WTC11 (cell line): ENCODE results near the gene ERICH6. TPM values are rescaled to one million over a fixed set of nuclear protein-coding genes. Genes with fewer than 3 reads are reported as not detected.

Experiments used
- ATAC-seq: fragments of 200-7000 bp; cut with Tn5 transposase; 2 replicates; pipeline ENCODE4 v1.10.0; 2021; ENCODE audit warnings: mild to moderate bottlenecking, moderate library complexity
- CTCF ChIA-PET: fragments of 300-600 bp; sonication (Branson Sonifier 250); formaldehyde crosslinking; loops from one replicate; lab custom pipeline; 2021; ENCODE audit warnings: antibody characterized with exemption; lab: Charles Lee
- POLR2A ChIA-PET: fragments of 350-600 bp; sonication (Branson Sonifier 250); formaldehyde crosslinking; loops from one replicate; lab custom pipeline; 2021; ENCODE audit warnings: antibody characterized with exemption; lab: Charles Lee
- DNase-seq: peaks from one replicate; pipeline ENCODE4 v3.0.0; 2021; ENCODE audit warnings: low spot score
- H3K27ac Mint-ChIP-seq: 2 replicates; pipeline ENCODE4 v1.8.0; 2021; ENCODE audit warnings: mixed read lengths
- H3K27me3 Mint-ChIP-seq: 2 replicates; pipeline ENCODE4 v1.8.0; 2021; ENCODE audit warnings: low read depth, mild to moderate bottlenecking, moderate library complexity, mixed read lengths
- H3K36me3 Mint-ChIP-seq: 2 replicates; pipeline ENCODE4 v1.8.0; 2021; ENCODE audit warnings: mixed read lengths
- H3K4me1 Mint-ChIP-seq: 2 replicates; pipeline ENCODE4 v1.8.0; 2022; ENCODE audit warnings: mixed read lengths
- H3K4me3 Mint-ChIP-seq: 2 replicates; pipeline ENCODE4 v1.8.0; 2021; ENCODE audit warnings: mild to moderate bottlenecking, moderate library complexity, mixed read lengths
- H3K9me3 Mint-ChIP-seq: 2 replicates; pipeline ENCODE4 v1.8.0; 2021; ENCODE audit warnings: mixed read lengths
- AFF4 ChIP-seq: sonication (generic); formaldehyde crosslinking; IDR thresholded peaks from 2 replicates; pipeline ENCODE4 v1.8.1; 2023; ENCODE audit warnings: mild to moderate bottlenecking, missing genetic modification reagents, borderline replicate concordance
- AR ChIP-seq: fragments of 250-450 bp; sonication (Bioruptor Pico); IDR thresholded peaks from 2 replicates; pipeline ENCODE4 v1.9.0; 2021; ENCODE audit warnings: mild to moderate bottlenecking
- ATF2 ChIP-seq: sonication (generic); formaldehyde crosslinking; IDR thresholded peaks from 2 replicates; pipeline ENCODE4 v1.8.1; 2022; ENCODE audit warnings: low read depth, missing genetic modification reagents, borderline replicate concordance
- CREB1 ChIP-seq: sonication (generic); formaldehyde crosslinking; IDR thresholded peaks from 2 replicates; pipeline ENCODE4 v1.8.0; 2023; ENCODE audit warnings: mild to moderate bottlenecking, missing genetic modification reagents
- ELF4 ChIP-seq: sonication (generic); formaldehyde crosslinking; IDR thresholded peaks from 2 replicates; pipeline ENCODE4 v1.8.1; 2022; ENCODE audit warnings: low read depth, mild to moderate bottlenecking, moderate library complexity, missing genetic modification reagents
- ETV6 ChIP-seq: sonication (generic); formaldehyde crosslinking; IDR thresholded peaks from 2 replicates; pipeline ENCODE4 v1.8.1; 2022; ENCODE audit warnings: mild to moderate bottlenecking, missing genetic modification reagents
- FOXJ3 ChIP-seq: sonication (generic); formaldehyde crosslinking; IDR thresholded peaks from 2 replicates; pipeline ENCODE4 v1.9.0; 2021; ENCODE audit warnings: missing genetic modification reagents, mild to moderate bottlenecking, borderline replicate concordance
- GABPB1 ChIP-seq: sonication (generic); formaldehyde crosslinking; IDR thresholded peaks from 2 replicates; pipeline ENCODE4 v1.8.1; 2023; ENCODE audit warnings: mild to moderate bottlenecking, missing genetic modification reagents
- HMGA2 ChIP-seq: fragments of 250-450 bp; sonication (Bioruptor Pico); IDR thresholded peaks from 2 replicates; pipeline ENCODE4 v1.4.0; 2021; ENCODE audit warnings: mild to moderate bottlenecking, moderate library complexity
- JAZF1 ChIP-seq: fragments of 250-450 bp; sonication (Bioruptor Pico); IDR thresholded peaks from 2 replicates; pipeline ENCODE4 v1.9.0; 2021; ENCODE audit warnings: moderate library complexity, mild to moderate bottlenecking, inconsistent platforms
- JUN ChIP-seq: sonication (generic); formaldehyde crosslinking; IDR thresholded peaks from 2 replicates; pipeline ENCODE4 v1.8.0; 2023; ENCODE audit warnings: mild to moderate bottlenecking, missing genetic modification reagents
- NFE2L1 ChIP-seq: sonication (generic); formaldehyde crosslinking; IDR thresholded peaks from 2 replicates; pipeline ENCODE4 v1.8.1; 2023; ENCODE audit warnings: missing genetic modification reagents
- TEAD4 ChIP-seq: sonication (generic); formaldehyde crosslinking; IDR thresholded peaks from 2 replicates; pipeline ENCODE4 v1.8.0; 2022; ENCODE audit warnings: mild to moderate bottlenecking, missing genetic modification reagents
- ZBTB21 ChIP-seq: sonication (generic); formaldehyde crosslinking; IDR thresholded peaks from 2 replicates; pipeline ENCODE4 v1.8.1; 2023; ENCODE audit warnings: mild to moderate bottlenecking, missing genetic modification reagents, borderline replicate concordance
- ZNF396 ChIP-seq: fragments of 250-450 bp; sonication (Bioruptor Pico); IDR thresholded peaks from 2 replicates; pipeline ENCODE4 v1.8.0; 2021; ENCODE audit warnings: mild to moderate bottlenecking, moderate library complexity, borderline replicate concordance
- ZNF416 ChIP-seq: fragments of 250-450 bp; sonication (Bioruptor Pico); IDR thresholded peaks from 2 replicates; pipeline ENCODE4 v1.9.0; 2021; ENCODE audit warnings: mild to moderate bottlenecking, inconsistent platforms
- ZSCAN18 ChIP-seq: fragments of 250-450 bp; sonication (Bioruptor Pico); IDR thresholded peaks from 2 replicates; pipeline ENCODE4 v2.1.2; 2022; ENCODE audit warnings: mild to moderate bottlenecking, moderate library complexity
- total RNA-seq: library from RNA; stranded (reverse); gene quantifications from 3 replicates; pipeline ENCODE4 v1.2.3, GENCODE V29; 2021
- TF ChIP-seq, protein P1 (sequence below): fragments of 250-450 bp; sonication (Bioruptor Pico); IDR thresholded peaks from 2 replicates; pipeline ENCODE4 v1.8.0; 2021; ENCODE audit warnings: mild to moderate bottlenecking
- TF ChIP-seq, protein P2 (sequence below): sonication (generic); formaldehyde crosslinking; IDR thresholded peaks from 2 replicates; pipeline ENCODE4 v1.8.0; 2023; ENCODE audit warnings: mild to moderate bottlenecking, missing genetic modification reagents
- TF ChIP-seq, protein P3 (sequence below): sonication (generic); formaldehyde crosslinking; IDR thresholded peaks from 2 replicates; pipeline ENCODE4 v1.8.0; 2022; ENCODE audit warnings: missing genetic modification reagents

ERICH6 gene
- total RNA-seq, 1 experiment from 2014 or later: 0.26 TPM

DNA sequence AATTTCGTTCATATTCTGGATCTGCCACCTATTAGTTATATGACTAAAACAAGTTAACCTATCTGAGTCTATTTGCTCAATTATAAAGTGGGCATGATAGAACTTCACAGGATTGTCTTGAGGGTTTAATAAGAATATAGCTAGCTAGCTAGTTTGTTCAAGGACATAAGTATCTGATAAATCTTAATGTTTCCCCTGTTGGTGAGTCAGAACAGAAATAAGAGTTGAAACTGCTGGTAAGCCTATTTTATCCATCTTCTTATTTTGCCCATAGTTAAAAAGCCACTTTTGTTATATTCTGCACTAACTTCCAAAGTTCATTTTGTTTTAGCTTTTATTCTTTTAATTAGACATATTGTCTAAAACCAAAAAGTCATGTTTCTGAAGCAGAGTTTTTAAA is 91.2 kb downstream of the ERICH6 start (continued):
- no peak for TF ChIP-seq ETV6 (CRISPR knock-in tag)

DNA sequence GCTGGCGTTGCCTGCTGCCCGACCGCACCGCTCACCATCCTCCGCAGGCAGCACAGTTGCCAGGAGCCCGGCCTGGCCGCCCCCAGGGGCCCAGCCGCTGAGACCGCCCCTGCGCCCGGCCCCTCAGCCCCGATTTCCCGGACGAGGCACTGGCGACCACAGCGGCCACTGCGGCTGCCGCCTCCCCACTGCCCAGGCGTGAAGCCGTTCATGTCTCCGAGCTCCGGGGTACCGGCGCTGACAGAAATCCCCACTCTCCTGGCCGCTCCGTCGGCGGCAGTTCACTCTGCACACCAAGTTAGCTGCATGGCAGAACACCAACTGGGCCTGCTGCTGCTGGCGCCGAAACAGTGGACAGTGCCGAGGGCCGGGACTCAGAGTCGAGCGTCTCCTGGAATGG is 92.1 kb downstream of the ERICH6 start:
- ChIA-PET CTCF (no interaction called here), POLR2A (interaction anchor here (1.8 kb wide), 1 partner anchor 9 kb away, joined by 6 read pairs; the partner anchor contains the start of gene SELENOT)
- H3K27me3 Mint-ChIP-seq: no peaks in the 10 kb centered on the region
- H3K27ac Mint-ChIP-seq: no peak overlapping the region
- DNase-seq (no peak), ATAC-seq (no peak)
- peaks cover 34% of the 10 kb centered on the region for H3K36me3 Mint-ChIP-seq
- peaks cover 9% of the 10 kb centered on the region for H3K9me3 Mint-ChIP-seq
- peaks cover 29% of the 10 kb centered on the region for H3K4me1 Mint-ChIP-seq
- no peak overlapping the region for H3K4me3 Mint-ChIP-seq
- TF ChIP-seq AFF4 (no peak), JUN (CRISPR knock-in tag) (no peak), ELF4 (CRISPR knock-in tag) (no peak), HMGA2 (CRISPR knock-in tag) (no peak), ZBTB21 (no peak), ATF2 (CRISPR knock-in tag) (no peak), ZSCAN18 (no peak), AR (no peak), ZNF416 (no peak), GABPB1 (CRISPR knock-in tag) (no peak), ZNF396 (CRISPR knock-in tag) (no peak), JAZF1 (CRISPR knock-in tag) (no peak), NFE2L1 (no peak), CREB1 (no peak), TEAD4 (no peak), FOXJ3 (CRISPR knock-in tag) (no peak)
- TF ChIP-seq, protein P1, sequence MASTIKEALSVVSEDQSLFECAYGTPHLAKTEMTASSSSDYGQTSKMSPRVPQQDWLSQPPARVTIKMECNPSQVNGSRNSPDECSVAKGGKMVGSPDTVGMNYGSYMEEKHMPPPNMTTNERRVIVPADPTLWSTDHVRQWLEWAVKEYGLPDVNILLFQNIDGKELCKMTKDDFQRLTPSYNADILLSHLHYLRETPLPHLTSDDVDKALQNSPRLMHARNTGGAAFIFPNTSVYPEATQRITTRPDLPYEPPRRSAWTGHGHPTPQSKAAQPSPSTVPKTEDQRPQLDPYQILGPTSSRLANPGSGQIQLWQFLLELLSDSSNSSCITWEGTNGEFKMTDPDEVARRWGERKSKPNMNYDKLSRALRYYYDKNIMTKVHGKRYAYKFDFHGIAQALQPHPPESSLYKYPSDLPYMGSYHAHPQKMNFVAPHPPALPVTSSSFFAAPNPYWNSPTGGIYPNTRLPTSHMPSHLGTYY (CRISPR knock-in tag): no peak
- TF ChIP-seq, protein P2, sequence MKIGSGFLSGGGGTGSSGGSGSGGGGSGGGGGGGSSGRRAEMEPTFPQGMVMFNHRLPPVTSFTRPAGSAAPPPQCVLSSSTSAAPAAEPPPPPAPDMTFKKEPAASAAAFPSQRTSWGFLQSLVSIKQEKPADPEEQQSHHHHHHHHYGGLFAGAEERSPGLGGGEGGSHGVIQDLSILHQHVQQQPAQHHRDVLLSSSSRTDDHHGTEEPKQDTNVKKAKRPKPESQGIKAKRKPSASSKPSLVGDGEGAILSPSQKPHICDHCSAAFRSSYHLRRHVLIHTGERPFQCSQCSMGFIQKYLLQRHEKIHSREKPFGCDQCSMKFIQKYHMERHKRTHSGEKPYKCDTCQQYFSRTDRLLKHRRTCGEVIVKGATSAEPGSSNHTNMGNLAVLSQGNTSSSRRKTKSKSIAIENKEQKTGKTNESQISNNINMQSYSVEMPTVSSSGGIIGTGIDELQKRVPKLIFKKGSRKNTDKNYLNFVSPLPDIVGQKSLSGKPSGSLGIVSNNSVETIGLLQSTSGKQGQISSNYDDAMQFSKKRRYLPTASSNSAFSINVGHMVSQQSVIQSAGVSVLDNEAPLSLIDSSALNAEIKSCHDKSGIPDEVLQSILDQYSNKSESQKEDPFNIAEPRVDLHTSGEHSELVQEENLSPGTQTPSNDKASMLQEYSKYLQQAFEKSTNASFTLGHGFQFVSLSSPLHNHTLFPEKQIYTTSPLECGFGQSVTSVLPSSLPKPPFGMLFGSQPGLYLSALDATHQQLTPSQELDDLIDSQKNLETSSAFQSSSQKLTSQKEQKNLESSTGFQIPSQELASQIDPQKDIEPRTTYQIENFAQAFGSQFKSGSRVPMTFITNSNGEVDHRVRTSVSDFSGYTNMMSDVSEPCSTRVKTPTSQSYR (CRISPR knock-in tag): no peak
- TF ChIP-seq, protein P3, sequence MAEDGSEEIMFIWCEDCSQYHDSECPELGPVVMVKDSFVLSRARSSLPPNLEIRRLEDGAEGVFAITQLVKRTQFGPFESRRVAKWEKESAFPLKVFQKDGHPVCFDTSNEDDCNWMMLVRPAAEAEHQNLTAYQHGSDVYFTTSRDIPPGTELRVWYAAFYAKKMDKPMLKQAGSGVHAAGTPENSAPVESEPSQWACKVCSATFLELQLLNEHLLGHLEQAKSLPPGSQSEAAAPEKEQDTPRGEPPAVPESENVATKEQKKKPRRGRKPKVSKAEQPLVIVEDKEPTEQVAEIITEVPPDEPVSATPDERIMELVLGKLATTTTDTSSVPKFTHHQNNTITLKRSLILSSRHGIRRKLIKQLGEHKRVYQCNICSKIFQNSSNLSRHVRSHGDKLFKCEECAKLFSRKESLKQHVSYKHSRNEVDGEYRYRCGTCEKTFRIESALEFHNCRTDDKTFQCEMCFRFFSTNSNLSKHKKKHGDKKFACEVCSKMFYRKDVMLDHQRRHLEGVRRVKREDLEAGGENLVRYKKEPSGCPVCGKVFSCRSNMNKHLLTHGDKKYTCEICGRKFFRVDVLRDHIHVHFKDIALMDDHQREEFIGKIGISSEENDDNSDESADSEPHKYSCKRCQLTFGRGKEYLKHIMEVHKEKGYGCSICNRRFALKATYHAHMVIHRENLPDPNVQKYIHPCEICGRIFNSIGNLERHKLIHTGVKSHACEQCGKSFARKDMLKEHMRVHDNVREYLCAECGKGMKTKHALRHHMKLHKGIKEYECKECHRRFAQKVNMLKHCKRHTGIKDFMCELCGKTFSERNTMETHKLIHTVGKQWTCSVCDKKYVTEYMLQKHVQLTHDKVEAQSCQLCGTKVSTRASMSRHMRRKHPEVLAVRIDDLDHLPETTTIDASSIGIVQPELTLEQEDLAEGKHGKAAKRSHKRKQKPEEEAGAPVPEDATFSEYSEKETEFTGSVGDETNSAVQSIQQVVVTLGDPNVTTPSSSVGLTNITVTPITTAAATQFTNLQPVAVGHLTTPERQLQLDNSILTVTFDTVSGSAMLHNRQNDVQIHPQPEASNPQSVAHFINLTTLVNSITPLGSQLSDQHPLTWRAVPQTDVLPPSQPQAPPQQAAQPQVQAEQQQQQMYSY (CRISPR knock-in tag): no peak
